HCT116 (cell line): ENCODE measurements around the gene KIF25.

ENCODE experiments used
- FOSL1 ChIP-seq: IDR thresholded peaks from 2 replicates; pipeline ENCODE4 v1.6.1; 2012; ENCODE audit warnings: low read depth
- POLR2A ChIP-seq: IDR thresholded peaks from 2 replicates; pipeline ENCODE4 v1.7.0; 2011; ENCODE audit warnings: borderline replicate concordance; ENCODE audit not compliant: insufficient read depth, insufficient read length; ENCODE audit errors: extremely low read depth
- SIN3A ChIP-seq: IDR thresholded peaks from 2 replicates; pipeline ENCODE4 v1.6.1; 2012; ENCODE audit warnings: low read depth
- SP1 ChIP-seq: IDR thresholded peaks from 2 replicates; pipeline ENCODE4 v1.6.1; 2012; ENCODE audit warnings: low read depth
- SRF ChIP-seq: IDR thresholded peaks from 2 replicates; pipeline ENCODE4 v1.6.1; 2012; ENCODE audit warnings: low read depth
- ZFX ChIP-seq: fragments of 450-650 bp; IDR thresholded peaks from 2 replicates; pipeline ENCODE4 v1.6.1; 2017
- ZNF274 ChIP-seq: fragments of 200-500 bp; sonication (Bioruptor generic); IDR thresholded peaks from 2 replicates; pipeline ENCODE4 v1.6.1; 2014; ENCODE audit warnings: mild to moderate bottlenecking, low read depth, low read length, inconsistent platforms
- TF ChIP-seq, protein P1 (sequence below), 3 experiments: fragments of 200-600 bp in 1 of 3; sonication (generic) in 1 of 3; IDR thresholded peaks in 2 of 3; conservative IDR thresholded peaks in 1 of 3; 2 replicates each; pipeline ENCODE4 v1.5.1; 2012 to 2017; ENCODE audit warnings: low read depth in 2 of 3, low read length in 2 of 3, antibody characterized with exemption in 1 of 3, borderline replicate concordance in 1 of 3, control low read depth in 1 of 3, mild to moderate bottlenecking in 1 of 3, mixed read lengths in 1 of 3, mixed run types in 1 of 3, moderate library complexity in 1 of 3; ENCODE audit not compliant: insufficient read depth in 1 of 3

GRCh38 chr6:167975458-167975857, 22.0 kb upstream of the KIF25 start:
- TF ChIP-seq, protein P1, sequence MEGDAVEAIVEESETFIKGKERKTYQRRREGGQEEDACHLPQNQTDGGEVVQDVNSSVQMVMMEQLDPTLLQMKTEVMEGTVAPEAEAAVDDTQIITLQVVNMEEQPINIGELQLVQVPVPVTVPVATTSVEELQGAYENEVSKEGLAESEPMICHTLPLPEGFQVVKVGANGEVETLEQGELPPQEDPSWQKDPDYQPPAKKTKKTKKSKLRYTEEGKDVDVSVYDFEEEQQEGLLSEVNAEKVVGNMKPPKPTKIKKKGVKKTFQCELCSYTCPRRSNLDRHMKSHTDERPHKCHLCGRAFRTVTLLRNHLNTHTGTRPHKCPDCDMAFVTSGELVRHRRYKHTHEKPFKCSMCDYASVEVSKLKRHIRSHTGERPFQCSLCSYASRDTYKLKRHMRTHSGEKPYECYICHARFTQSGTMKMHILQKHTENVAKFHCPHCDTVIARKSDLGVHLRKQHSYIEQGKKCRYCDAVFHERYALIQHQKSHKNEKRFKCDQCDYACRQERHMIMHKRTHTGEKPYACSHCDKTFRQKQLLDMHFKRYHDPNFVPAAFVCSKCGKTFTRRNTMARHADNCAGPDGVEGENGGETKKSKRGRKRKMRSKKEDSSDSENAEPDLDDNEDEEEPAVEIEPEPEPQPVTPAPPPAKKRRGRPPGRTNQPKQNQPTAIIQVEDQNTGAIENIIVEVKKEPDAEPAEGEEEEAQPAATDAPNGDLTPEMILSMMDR (IDR thresholded peaks at IDR 0.05 in 2 of 3, conservative IDR thresholded peaks at IDR 0.05 in 1 of 3; ENCODE audit: borderline replicate concordance in 1 of 3, insufficient read depth in 1 of 3, low read depth in 2 of 3, low read length in 2 of 3): no peak
- TF ChIP-seq POLR2A (no peak), ZFX (no peak), ZNF274 (no peak), SP1 (no peak), SRF (no peak), FOSL1 (no peak), SIN3A (no peak)
